Measurements from ENCODE around the gene ZMYND8. TPM values are rescaled to one million over a fixed set of nuclear protein-coding genes. Genes with fewer than 3 reads are reported as not detected.

Gene ZMYND8
- total RNA-seq, 4 donors from 2014 or later, result 51.3 to 106 (median 94.0) TPM

GRCh38 chr20:47271046-47271615, 85.4 kb downstream of the ZMYND8 start:
- peaks cover 0 to 8% (median 0%) of the 10 kb centered on the region in 4 donors for H3K4me1 ChIP-seq
- no peaks in the 10 kb centered on the region for H3K27me3 ChIP-seq
- no peak overlapping the region for H3K27ac ChIP-seq
- H3K36me3 ChIP-seq, result peaks cover 0 to 74% (median 0%) of the 10 kb centered on the region in 3 donors
- no peak for DNase-seq
- H3K9me3 ChIP-seq, result no peaks in the 10 kb centered on the region
- H3K4me3 ChIP-seq, result no peak overlapping the region
- no peak for TF ChIP-seq POLR2A (IDR thresholded peaks at IDR 0.05)

DNA sequence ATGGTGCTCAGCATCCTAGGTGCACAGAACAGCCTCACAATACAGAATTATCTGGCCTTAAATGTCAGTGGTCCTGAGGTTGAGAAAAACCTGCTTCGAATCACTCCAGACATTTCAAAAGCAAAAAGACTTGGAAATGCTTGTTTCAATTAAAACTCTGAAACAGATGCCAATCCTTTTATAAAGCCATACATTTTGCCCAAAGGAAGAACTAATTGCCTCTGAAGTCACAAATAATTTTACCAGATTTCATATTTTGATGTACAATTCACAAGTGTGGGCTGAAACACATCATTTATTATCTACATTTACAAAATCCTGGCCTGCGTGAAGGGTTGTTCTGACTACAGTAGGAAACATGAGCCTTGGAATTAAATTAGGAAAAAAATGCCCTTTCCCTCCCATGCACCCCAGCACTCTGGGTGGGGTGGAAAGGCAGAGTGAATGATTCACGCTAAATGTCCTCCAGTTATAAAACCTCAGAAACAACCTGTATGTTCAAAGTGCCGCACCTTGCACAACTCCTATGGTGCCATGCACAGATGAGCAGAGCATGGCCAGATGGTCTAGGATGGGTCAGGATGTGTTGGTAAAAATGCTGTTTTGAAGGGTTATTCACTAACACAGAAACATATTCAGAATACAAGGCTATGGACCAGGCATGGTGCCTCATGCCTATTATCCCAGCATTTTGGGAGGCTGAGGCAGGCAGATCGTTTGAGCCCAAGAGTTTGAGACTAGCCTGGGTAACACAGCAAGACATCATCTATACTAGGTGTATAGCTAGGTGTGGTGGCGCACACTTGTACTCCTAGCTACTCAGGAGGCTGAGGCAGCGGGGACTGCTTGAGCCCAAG, 87.0 kb downstream of the ZMYND8 start:
- peaks cover 0 to 73% (median 0%) of the 10 kb centered on the region in 3 donors for H3K36me3 ChIP-seq
- no peaks in the 10 kb centered on the region for H3K9me3 ChIP-seq
- TF ChIP-seq, protein P1, sequence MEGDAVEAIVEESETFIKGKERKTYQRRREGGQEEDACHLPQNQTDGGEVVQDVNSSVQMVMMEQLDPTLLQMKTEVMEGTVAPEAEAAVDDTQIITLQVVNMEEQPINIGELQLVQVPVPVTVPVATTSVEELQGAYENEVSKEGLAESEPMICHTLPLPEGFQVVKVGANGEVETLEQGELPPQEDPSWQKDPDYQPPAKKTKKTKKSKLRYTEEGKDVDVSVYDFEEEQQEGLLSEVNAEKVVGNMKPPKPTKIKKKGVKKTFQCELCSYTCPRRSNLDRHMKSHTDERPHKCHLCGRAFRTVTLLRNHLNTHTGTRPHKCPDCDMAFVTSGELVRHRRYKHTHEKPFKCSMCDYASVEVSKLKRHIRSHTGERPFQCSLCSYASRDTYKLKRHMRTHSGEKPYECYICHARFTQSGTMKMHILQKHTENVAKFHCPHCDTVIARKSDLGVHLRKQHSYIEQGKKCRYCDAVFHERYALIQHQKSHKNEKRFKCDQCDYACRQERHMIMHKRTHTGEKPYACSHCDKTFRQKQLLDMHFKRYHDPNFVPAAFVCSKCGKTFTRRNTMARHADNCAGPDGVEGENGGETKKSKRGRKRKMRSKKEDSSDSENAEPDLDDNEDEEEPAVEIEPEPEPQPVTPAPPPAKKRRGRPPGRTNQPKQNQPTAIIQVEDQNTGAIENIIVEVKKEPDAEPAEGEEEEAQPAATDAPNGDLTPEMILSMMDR (IDR thresholded peaks at IDR 0.05), result no peak
- no peak for TF ChIP-seq POLR2A (IDR thresholded peaks at IDR 0.05)
- H3K4me1 ChIP-seq, result peaks cover 0 to 5% (median 0%) of the 10 kb centered on the region in 4 donors
- no peak overlapping the region for H3K27ac ChIP-seq
- no peaks in the 10 kb centered on the region for H3K27me3 ChIP-seq
- H3K4me3 ChIP-seq, result no peak overlapping the region
- no peak for DNase-seq

DNA sequence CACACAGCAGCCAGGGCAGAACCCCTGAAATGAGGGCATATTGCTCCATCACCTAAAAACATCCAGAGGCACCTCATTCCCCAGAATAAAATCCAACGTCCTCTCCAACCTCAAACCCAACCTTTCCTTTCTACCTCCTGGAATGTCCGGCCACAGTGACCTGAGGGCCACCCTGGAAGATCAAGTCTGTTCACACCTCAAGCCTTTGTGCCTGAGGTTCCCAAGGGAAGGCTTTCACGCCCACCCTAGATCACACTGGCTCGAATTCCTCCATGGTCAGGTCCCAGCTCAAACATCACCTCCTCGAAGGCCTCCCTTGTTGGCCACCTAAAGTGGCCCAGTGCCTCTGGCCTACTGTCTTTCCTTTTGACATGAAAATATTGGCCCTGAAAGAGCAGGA, 88.9 kb downstream of the ZMYND8 start:
- Histone ChIP-seq H3K27ac (no peak overlapping the region), H3K4me3 (no peak overlapping the region), H3K36me3 (peaks cover 0 to 88% (median 0%) of the 10 kb centered on the region in 3 donors), H3K4me1 (no peaks in the 10 kb centered on the region), H3K27me3 (no peaks in the 10 kb centered on the region), H3K9me3 (no peaks in the 10 kb centered on the region)
- TF ChIP-seq, protein P1 (IDR thresholded peaks at IDR 0.05), result no peak
- no peak for TF ChIP-seq POLR2A (IDR thresholded peaks at IDR 0.05)
- DNase-seq, result no peak

DNA sequence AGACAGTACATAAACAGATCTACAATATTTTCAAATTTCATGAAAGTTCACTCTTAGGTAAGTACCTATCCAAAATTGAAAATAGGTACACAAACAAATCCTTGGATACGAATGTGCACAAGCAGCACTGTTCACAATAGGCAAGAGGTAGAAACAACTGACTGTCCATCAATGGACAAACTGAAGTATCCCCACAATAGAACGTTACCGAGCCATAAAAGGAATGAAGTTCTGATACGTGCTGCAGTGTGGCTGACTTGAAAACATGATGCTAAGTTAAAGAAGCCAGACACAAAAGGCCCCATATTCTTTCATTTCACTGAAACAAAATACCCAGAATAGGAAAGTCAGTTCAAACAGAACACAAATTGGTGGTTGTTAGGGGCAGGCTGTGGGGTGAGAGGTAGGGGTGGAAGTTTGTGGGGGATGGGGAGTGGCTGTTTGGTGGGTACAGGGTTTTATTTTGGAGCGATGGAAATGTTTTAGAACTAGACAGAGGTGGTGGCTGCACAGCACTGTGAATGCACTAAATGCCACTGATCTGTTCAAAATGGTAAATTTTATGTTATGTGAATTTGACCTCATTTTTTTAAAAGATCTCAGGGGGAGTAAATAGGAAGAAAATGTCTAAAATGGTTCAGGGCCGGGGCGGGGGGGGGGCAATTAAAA, 89.5 kb downstream of the ZMYND8 start:
- no peak for DNase-seq
- Histone ChIP-seq H3K4me3 (no peak overlapping the region), H3K27ac (no peak overlapping the region), H3K4me1 (peaks cover 0 to 3% (median 0%) of the 10 kb centered on the region in 4 donors), H3K36me3 (peaks cover 0 to 88% (median 0%) of the 10 kb centered on the region in 3 donors), H3K27me3 (no peaks in the 10 kb centered on the region), H3K9me3 (no peaks in the 10 kb centered on the region)
- TF ChIP-seq POLR2A (IDR thresholded peaks at IDR 0.05), result no peak
- TF ChIP-seq, protein P1 (IDR thresholded peaks at IDR 0.05), result no peak

DNA sequence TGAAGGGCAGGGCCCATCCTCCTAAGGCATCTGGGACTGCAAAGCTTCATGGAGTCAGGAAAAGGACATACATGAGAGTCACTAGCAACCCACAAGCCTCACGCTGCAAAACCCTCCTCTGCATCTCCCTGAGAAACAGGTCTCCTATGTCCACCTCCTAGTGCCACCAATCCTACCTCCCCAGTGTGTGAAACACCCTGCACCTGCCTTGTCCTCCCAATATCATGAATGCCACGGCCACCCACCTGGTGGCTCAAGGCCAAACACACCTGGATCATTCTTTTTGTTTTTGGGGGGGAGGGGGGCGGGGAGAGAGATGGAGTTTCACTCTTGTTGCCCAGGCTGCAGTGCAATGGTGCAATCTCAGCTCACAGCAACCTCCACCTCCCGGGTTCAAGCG, 90.5 kb downstream of the ZMYND8 start:
- H3K27ac ChIP-seq, result no peak overlapping the region

More for the DNA sequence above, 90.5 kb downstream of the ZMYND8 start:
- H3K9me3 ChIP-seq, result no peaks in the 10 kb centered on the region
- TF ChIP-seq, protein P1 (IDR thresholded peaks at IDR 0.05), result no peak
- no peak for TF ChIP-seq POLR2A (IDR thresholded peaks at IDR 0.05)
- peaks cover 0 to 4% (median 0%) of the 10 kb centered on the region in 4 donors for H3K4me1 ChIP-seq
- peaks cover 0 to 88% (median 0%) of the 10 kb centered on the region in 3 donors for H3K36me3 ChIP-seq
- no peak overlapping the region for H3K4me3 ChIP-seq
- H3K27me3 ChIP-seq, result no peaks in the 10 kb centered on the region
- no peak for DNase-seq

Data from Peyer's patch (tissue), 4 donors.